G401.6 (cell line): Measurements from ENCODE around the gene SRCIN1.
"Not testable (repeated sequence)": the region's sequence is repeated elsewhere in the genome, so short reads cannot be mapped to it uniquely, and the experiment has no call there.

Experiments
- FAIRE-seq: peaks from 2 replicates; lab custom pipeline; 2012; peaks lifted over from hg19 to GRCh38; lab: Jason Lieb, UNC

Gene SRCIN1

GRCh38 chr17:38543403-38544174 lies 62.2 kb downstream of the SRCIN1 start:
- FAIRE-seq = no peak

- no peak for FAIRE-seq
These were observed 63.5 kb downstream of the SRCIN1 start for GRCh38 chr17:38542286-38542685.

GRCh38 chr17:38541281-38541680 lies 64.5 kb downstream of the SRCIN1 start:
- no peak for FAIRE-seq

GRCh38 chr17:38540514-38541045 lies 65.2 kb downstream of the SRCIN1 start:
- no peak for FAIRE-seq

- no peak for FAIRE-seq
These were observed 66.4 kb downstream of the SRCIN1 start for GRCh38 chr17:38539386-38539785.

GRCh38 chr17:38538906-38539305 lies 66.8 kb downstream of the SRCIN1 start:
- FAIRE-seq = no peak

- FAIRE-seq = no peak
These were observed 69.1 kb downstream of the SRCIN1 start for GRCh38 chr17:38536661-38537060.

- FAIRE-seq = no peak
These were observed 69.9 kb downstream of the SRCIN1 start for GRCh38 chr17:38535886-38536285.

- no peak for FAIRE-seq
These were observed 71.3 kb downstream of the SRCIN1 start for GRCh38 chr17:38534498-38534885.

- no peak for FAIRE-seq
These were observed 71.8 kb downstream of the SRCIN1 start for GRCh38 chr17:38533866-38534497.

- no peak for FAIRE-seq
These were observed 72.5 kb downstream of the SRCIN1 start for GRCh38 chr17:38533241-38533640.

- FAIRE-seq = no peak
These were observed 73.3 kb downstream of the SRCIN1 start for GRCh38 chr17:38532451-38532850.

- not testable (repeated sequence) for FAIRE-seq
These were observed 74.0 kb downstream of the SRCIN1 start for GRCh38 chr17:38531761-38532160.

- not testable (repeated sequence) for FAIRE-seq
These were observed 74.9 kb downstream of the SRCIN1 start for GRCh38 chr17:38530856-38531255.

GRCh38 chr17:38528141-38528540 lies 77.6 kb downstream of the SRCIN1 start:
- FAIRE-seq = not testable (repeated sequence)

- FAIRE-seq = not testable (repeated sequence)
These were observed 79.2 kb downstream of the SRCIN1 start for GRCh38 chr17:38526526-38526925.

- no peak for FAIRE-seq
These were observed 93.2 kb downstream of the SRCIN1 start for GRCh38 chr17:38512473-38513058.

GRCh38 chr17:38511150-38512108 lies 94.3 kb downstream of the SRCIN1 start:
- FAIRE-seq = no peak

- no peak for FAIRE-seq
These were observed 95.2 kb downstream of the SRCIN1 start for GRCh38 chr17:38510421-38511149.

- no peak for FAIRE-seq
These were observed 95.9 kb downstream of the SRCIN1 start for GRCh38 chr17:38509772-38510420.
